ENCODE data around the gene HOXB2. TPM values are rescaled to one million over a fixed set of nuclear protein-coding genes. Genes with fewer than 3 reads are reported as not detected.

The HOXB2 gene
- total RNA-seq, 2 donors from 2014 or later, result 4.8 to 5.5 TPM

DNA sequence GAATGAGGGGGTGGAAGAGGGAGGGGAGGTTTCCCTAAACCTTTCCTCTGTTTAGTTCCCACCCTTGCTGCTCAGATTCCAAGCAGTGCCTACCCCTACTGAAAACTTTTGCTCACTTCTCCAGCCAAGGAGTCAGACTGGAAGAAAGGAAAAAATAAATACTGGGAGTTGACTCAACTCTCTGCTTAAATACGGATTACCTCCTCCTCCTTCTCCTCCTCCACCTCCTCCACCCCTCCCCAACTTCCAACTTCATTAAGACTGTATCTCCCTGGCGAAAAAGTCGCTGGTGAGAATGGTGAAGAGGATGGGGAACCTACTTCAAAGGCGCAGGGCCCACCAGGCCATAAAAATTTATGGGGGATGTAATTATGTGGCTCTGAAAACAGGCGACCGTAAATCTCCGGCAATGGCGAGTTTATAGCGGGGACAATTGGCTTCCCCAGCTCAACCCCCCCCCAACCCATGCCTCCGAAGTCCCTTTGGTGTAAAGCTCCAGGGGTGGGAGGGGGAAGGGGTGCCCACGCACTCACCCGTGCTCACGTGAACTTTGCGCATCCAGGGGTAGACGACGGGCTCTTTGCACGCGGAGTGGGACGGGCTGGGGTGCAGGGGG is 32.5 kb upstream of the HOXB2 start:
- Histone ChIP-seq H3K4me1 (peaks cover 0 to 22% of the 10 kb centered on the region in 2 donors), H3K27me3 (peaks cover 23 to 59% of the 10 kb centered on the region in 2 donors), H3K36me3 (no peaks in the 10 kb centered on the region), H3K4me3 (peak overlapping the region; percentile 39 to 48), H3K9me3 (no peaks in the 10 kb centered on the region), H3K27ac (peak overlapping the region in 1 of 2 donors; percentile 19)
- DNase-seq (ENCODE audit: low spot score), result no peak
- TF ChIP-seq, protein P1, sequence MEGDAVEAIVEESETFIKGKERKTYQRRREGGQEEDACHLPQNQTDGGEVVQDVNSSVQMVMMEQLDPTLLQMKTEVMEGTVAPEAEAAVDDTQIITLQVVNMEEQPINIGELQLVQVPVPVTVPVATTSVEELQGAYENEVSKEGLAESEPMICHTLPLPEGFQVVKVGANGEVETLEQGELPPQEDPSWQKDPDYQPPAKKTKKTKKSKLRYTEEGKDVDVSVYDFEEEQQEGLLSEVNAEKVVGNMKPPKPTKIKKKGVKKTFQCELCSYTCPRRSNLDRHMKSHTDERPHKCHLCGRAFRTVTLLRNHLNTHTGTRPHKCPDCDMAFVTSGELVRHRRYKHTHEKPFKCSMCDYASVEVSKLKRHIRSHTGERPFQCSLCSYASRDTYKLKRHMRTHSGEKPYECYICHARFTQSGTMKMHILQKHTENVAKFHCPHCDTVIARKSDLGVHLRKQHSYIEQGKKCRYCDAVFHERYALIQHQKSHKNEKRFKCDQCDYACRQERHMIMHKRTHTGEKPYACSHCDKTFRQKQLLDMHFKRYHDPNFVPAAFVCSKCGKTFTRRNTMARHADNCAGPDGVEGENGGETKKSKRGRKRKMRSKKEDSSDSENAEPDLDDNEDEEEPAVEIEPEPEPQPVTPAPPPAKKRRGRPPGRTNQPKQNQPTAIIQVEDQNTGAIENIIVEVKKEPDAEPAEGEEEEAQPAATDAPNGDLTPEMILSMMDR (IDR thresholded peaks at IDR 0.05), result no peak

DNA sequence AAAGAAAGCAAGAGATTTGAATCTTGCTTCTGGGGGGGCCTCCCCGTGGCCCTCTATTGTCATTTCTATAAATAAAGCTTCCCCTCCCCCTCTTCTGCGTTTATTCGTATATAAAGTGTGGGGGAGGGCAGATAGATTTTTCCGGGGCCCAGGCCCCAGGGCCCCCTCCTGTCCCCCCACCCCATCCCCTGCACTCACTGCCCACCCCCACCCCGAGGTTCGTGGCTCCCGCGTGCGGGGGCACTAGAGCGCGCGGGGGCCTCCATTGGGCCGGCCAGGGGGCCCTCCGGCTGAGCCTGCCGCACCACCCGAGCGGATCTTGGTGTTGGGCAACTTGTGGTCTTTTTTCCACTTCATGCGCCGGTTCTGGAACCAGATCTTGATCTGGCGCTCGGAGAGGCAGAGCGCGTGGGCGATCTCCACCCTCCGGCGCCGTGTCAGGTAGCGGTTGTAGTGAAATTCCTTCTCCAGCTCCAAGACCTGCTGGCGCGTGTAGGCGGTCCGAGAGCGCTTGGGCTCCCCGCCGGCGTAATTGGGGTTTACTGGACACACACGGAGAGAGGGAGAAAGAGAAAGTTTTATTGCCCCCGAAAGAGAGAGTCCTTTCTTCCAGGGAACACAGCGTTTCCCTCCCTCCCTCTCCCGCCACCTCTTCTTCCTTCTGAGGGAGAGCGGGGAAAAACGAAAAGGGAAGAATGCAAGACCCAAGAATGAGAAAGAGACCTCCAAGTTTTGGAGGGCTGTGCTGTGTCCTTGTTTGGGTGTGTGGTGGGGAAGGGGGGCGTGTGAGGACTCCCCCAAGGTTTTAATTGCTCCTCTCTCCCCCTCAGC is 31.8 kb upstream of the HOXB2 start:
- Histone ChIP-seq H3K27me3 (peaks cover 21 to 51% of the 10 kb centered on the region in 2 donors), H3K27ac (no peak overlapping the region), H3K36me3 (no peaks in the 10 kb centered on the region), H3K4me1 (peaks cover 0 to 15% of the 10 kb centered on the region in 2 donors), H3K9me3 (no peaks in the 10 kb centered on the region), H3K4me3 (peak overlapping the region; percentile 2 to 48)
- DNase-seq (ENCODE audit: low spot score), result no peak
- TF ChIP-seq, protein P1 (IDR thresholded peaks at IDR 0.05), result no peak

DNA sequence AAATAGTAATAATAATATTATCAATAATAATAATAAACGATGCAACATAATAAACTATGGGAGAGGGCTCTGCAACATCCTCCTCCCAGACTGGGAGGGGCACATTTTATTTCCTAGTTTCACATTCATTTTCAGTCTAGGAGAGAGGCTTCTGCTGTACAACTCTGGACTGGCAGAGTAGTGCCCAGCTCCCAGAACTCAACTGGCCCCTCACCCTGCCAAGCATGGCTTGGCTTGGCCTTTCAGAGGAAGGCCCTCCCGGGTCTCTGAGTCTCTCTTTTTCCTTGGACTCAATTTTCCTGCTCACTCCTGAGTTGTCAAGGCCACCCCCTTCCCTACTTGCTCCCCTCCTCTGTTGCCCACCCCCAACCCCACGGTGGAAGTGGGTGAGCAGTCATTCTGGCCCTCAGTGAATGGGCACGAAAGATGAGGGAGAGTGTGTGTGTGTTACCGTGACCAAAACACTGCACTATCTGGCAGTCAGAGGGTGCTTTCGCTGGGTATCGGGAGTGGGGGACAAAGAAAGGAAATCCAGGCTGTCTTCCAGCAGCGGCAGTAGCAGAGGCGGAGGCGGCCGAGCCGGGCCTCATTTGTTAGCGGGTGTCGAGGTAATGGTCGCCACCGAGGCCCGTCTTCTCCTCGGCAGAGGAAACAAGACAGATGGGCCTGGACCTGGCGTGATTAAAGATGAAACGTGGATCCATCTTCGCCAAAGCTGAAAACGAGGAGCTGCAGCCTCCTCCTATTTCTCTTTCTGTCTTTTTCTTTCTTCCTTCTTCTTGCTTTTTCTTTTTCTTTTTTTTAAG is 31.0 kb upstream of the HOXB2 start:
- TF ChIP-seq, protein P1 (IDR thresholded peaks at IDR 0.05), result no peak
- no peak for DNase-seq (ENCODE audit: low spot score)
- H3K27me3 ChIP-seq, result peaks cover 21 to 43% of the 10 kb centered on the region in 2 donors
- H3K36me3 ChIP-seq, result no peaks in the 10 kb centered on the region
- H3K4me3 ChIP-seq, result no peak overlapping the region
- peaks cover 0 to 13% of the 10 kb centered on the region in 2 donors for H3K4me1 ChIP-seq
- no peak overlapping the region for H3K27ac ChIP-seq
- H3K9me3 ChIP-seq, result no peaks in the 10 kb centered on the region

DNA sequence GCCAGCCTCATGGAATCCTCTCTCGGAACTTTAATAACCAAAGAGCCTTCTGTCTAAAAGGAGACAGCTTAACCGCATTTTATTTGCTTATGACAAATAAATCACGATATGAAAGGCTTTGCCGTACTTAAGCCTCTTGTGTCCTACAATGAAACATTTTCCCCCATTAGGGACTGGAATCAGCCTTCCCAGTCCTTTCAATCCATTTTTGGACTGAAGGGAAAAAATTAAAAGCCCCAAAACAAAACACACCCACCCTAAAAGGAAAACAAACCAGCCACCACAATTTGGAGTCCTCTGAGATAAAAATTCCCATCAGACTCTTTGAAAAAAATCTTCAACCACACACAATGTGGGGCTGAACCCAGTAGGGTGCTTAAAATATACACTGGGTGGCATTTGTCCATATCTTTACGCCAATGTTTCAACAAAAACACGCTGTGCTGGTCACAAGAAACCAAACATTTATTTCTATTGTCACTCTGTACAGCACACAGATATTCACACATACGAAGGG is 30.2 kb upstream of the HOXB2 start:
- H3K4me3 ChIP-seq, result no peak overlapping the region
- H3K9me3 ChIP-seq, result no peaks in the 10 kb centered on the region
- TF ChIP-seq, protein P1 (IDR thresholded peaks at IDR 0.05), result no peak
- H3K27me3 ChIP-seq, result peaks cover 16 to 38% of the 10 kb centered on the region in 2 donors
- no peak overlapping the region for H3K27ac ChIP-seq
- H3K4me1 ChIP-seq, result peaks cover 0 to 13% of the 10 kb centered on the region in 2 donors
- H3K36me3 ChIP-seq, result no peaks in the 10 kb centered on the region
- DNase-seq (ENCODE audit: low spot score), result no peak

DNA sequence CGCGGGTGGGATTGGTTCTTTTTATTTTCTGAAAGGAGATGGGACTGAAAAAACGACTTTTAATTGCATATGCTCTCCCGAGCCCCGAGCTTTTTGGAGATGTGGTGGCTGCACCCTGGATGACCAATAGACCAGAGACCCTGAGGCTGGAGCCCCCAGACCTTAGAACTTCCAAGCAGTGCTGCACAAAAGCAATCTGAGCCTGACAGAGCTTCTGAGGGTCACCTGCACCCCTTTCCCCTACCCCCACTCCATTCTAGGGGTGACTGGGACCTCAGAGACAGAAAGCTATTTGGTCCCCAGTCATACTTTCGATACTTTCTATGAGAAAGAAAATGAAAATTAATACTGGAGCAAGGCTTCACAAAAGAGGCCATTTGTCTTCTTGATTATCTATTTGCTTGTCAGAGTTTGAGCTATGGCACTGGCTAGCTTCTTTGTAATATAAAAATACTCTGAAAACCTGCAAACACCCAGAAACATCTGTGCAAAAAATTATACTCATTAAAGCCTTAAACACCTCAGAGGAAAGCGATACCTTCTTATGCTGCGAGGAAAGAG is 29.7 kb upstream of the HOXB2 start:
- peaks cover 0 to 13% of the 10 kb centered on the region in 2 donors for H3K4me1 ChIP-seq
- no peak overlapping the region for H3K4me3 ChIP-seq
- no peaks in the 10 kb centered on the region for H3K36me3 ChIP-seq
- no peaks in the 10 kb centered on the region for H3K9me3 ChIP-seq
- peaks cover 11 to 38% of the 10 kb centered on the region in 2 donors for H3K27me3 ChIP-seq
- TF ChIP-seq, protein P1 (IDR thresholded peaks at IDR 0.05), result no peak
- no peak for DNase-seq (ENCODE audit: low spot score)
- no peak overlapping the region for H3K27ac ChIP-seq
